Right ventricle myocardium superior (tissue), 1 donor: Measurements from ENCODE around the gene CFB. TPM values are rescaled to one million over a fixed set of nuclear protein-coding genes. Genes with fewer than 3 reads are reported as not detected.
"Not testable (repeated sequence)": the region's sequence is repeated elsewhere in the genome, so short reads cannot be mapped to it uniquely, and the experiment has no call there.

Experiments used
- ATAC-seq: fragments of 200-7000 bp; cut with Tn5 transposase; one replicate; pipeline ENCODE4 v1.9.1; 2020; ENCODE audit warnings: mild to moderate bottlenecking; ENCODE audit not compliant: poor library complexity
- DNase-seq: peaks from one replicate; pipeline ENCODE4 v3.0.0-alpha.2; 2020
- intact Hi-C: fragments of 100-400 bp; cut with DNase I; formaldehyde crosslinking; loops from one replicate; pipeline ENCODE4 v1.11.2; 2022
- long read RNA-seq: library from polyadenylated mRNA; unstranded; transcript quantifications from one replicate; pipeline ENCODE4 v2.0.0, GENCODE V29; 2021
- total RNA-seq: library from RNA; stranded (reverse); fragmentation: NEBNext Ultra II Directional; extraction: Animal tissue kit (Norgen Biotek cat#: 25700); gene quantifications from one replicate; pipeline ENCODE4 v1.2.1, GENCODE V29; 2021
- donor health status: DM: no; HTN: yes; CAD: no; lungs with severe emphysema.

Gene CFB
- total RNA-seq: 5.5 TPM
- long read RNA-seq, transcript CFB-271 (18 exons, 2,862 nt): major isoform, 17 of 21 reads
- long read RNA-seq, partial matches to known transcripts: 2 of 21 reads
- long read RNA-seq, other reads (novel, unspliced or antisense): 2 of 21 reads

- DNase-seq (peak; percentile 84), ATAC-seq (peak; percentile 84)
- intact Hi-C loops: no loop called here
Observed at GRCh38 chr6:31945507-31946369, at the start of gene CFB. Gene CFB, plus strand, starts transcription at chr6:31946095. Its CDS starts 127 bp downstream, at chr6:31946222.

- no peak for ATAC-seq
- DNase-seq: no peak
- intact Hi-C loops: no loop called here
Observed at GRCh38 chr6:31896493-31896855, 49.4 kb upstream of the CFB start.

- intact Hi-C loops: no loop called here
- ATAC-seq (no peak), DNase-seq (no peak)
Observed at GRCh38 chr6:31896856-31897611, 48.9 kb upstream of the CFB start.

- DNase-seq (peak; percentile 90), ATAC-seq (peak; percentile 75)
- intact Hi-C loops: no loop called here
Observed at GRCh38 chr6:31897612-31898382, 48.1 kb upstream of the CFB start, which contains the start of gene EHMT2. Gene EHMT2, minus strand, starts transcription at chr6:31897698. Its CDS starts 21 bp downstream, at chr6:31897677.

GRCh38 chr6:31898383-31899011, 47.4 kb upstream of the CFB start:
- ATAC-seq (peak; percentile 36), DNase-seq (no peak)
- intact Hi-C loops: no loop called here

GRCh38 chr6:31899215-31899614, 46.7 kb upstream of the CFB start:
- intact Hi-C loops: no loop called here
- no peak for DNase-seq
- ATAC-seq: no peak

- ATAC-seq (no peak), DNase-seq (no peak)
- intact Hi-C loops: no loop called here
Observed at GRCh38 chr6:31899882-31900722, 45.8 kb upstream of the CFB start.

GRCh38 chr6:31900917-31901414, 44.9 kb upstream of the CFB start:
- no peak for DNase-seq
- intact Hi-C loops: no loop called here
- ATAC-seq: no peak

- DNase-seq: peak; percentile 73
- ATAC-seq: peak; percentile 29
- intact Hi-C loops: no loop called here
Observed at GRCh38 chr6:31901415-31901952, 44.4 kb upstream of the CFB start.

GRCh38 chr6:31901953-31902643, 43.8 kb upstream of the CFB start, which contains the start of gene ZBTB12:
Gene ZBTB12, minus strand, starts transcription at chr6:31902086. Its CDS starts 781 bp downstream, at chr6:31901305.
- peak; percentile 93 for DNase-seq
- intact Hi-C loops: no loop called here
- ATAC-seq: peak; percentile 83

- intact Hi-C loops: no loop called here
- DNase-seq: no peak
- no peak for ATAC-seq
Observed at GRCh38 chr6:31903957-31904356, 41.9 kb upstream of the CFB start.

- no peak for DNase-seq
- intact Hi-C loops: no loop called here
- ATAC-seq: no peak
Observed at GRCh38 chr6:31905041-31905440, 40.9 kb upstream of the CFB start.

GRCh38 chr6:31906122-31906521, 39.8 kb upstream of the CFB start:
- intact Hi-C loops: no loop called here
- no peak for DNase-seq
- ATAC-seq: no peak

GRCh38 chr6:31906727-31907126, 39.2 kb upstream of the CFB start:
- DNase-seq, ATAC-seq, intact Hi-C loops: not testable (repeated sequence)

- intact Hi-C loops: no loop called here
- DNase-seq (no peak), ATAC-seq (peak; percentile 18)
Observed at GRCh38 chr6:31907158-31907813, 38.6 kb upstream of the CFB start.

- intact Hi-C loops, ATAC-seq: not testable (repeated sequence)
Observed at GRCh38 chr6:31908255-31908654, 37.6 kb upstream of the CFB start.

More at GRCh38 chr6:31908255-31908654, 37.6 kb upstream of the CFB start:
- not testable (repeated sequence) for DNase-seq
